Superior temporal gyrus (tissue), 1 donor: ENCODE measurements around the gene NRAP.

Source experiments
- DNase-seq: peaks from one replicate; pipeline ENCODE4 v3.0.0-alpha.2; 2016; ENCODE audit errors: extremely low spot score

Gene NRAP

GRCh38 chr10:113605268-113605978, 58.4 kb downstream of the NRAP start:
- no peak for DNase-seq

- DNase-seq = no peak
Measured at GRCh38 chr10:113604572-113604971, 59.3 kb downstream of the NRAP start.

- no peak for DNase-seq
Measured at GRCh38 chr10:113603057-113603777, 60.6 kb downstream of the NRAP start.

GRCh38 chr10:113600569-113600968, 63.3 kb downstream of the NRAP start:
- no peak for DNase-seq

- no peak for DNase-seq
Measured at GRCh38 chr10:113594652-113595051, 69.2 kb downstream of the NRAP start.

- no peak for DNase-seq
Measured at GRCh38 chr10:113592380-113592779, 71.5 kb downstream of the NRAP start.

GRCh38 chr10:113590581-113590980, 73.3 kb downstream of the NRAP start:
- no peak for DNase-seq

- DNase-seq = no peak
Measured at GRCh38 chr10:113589201-113589770, 74.6 kb downstream of the NRAP start.

- no peak for DNase-seq
Measured at GRCh38 chr10:113585949-113586348, 77.9 kb downstream of the NRAP start.

- DNase-seq = no peak
Measured at GRCh38 chr10:113583571-113583970, 80.3 kb downstream of the NRAP start.

GRCh38 chr10:113581092-113581491, 82.7 kb downstream of the NRAP start:
- no peak for DNase-seq

- DNase-seq = no peak
Measured at GRCh38 chr10:113578773-113579172, 85.1 kb downstream of the NRAP start.

- no peak for DNase-seq
Measured at GRCh38 chr10:113576852-113577251, 87.0 kb downstream of the NRAP start.

GRCh38 chr10:113573368-113573767, 90.5 kb downstream of the NRAP start:
- no peak for DNase-seq

- DNase-seq = no peak
Measured at GRCh38 chr10:113572520-113573290, 91.1 kb downstream of the NRAP start.

GRCh38 chr10:113569576-113569975, 94.3 kb downstream of the NRAP start:
- DNase-seq = no peak

GRCh38 chr10:113566888-113567287, 97.0 kb downstream of the NRAP start:
- no peak for DNase-seq

GRCh38 chr10:113565364-113565763, 98.5 kb downstream of the NRAP start:
- DNase-seq = no peak

- DNase-seq = peak; percentile 84
Measured at GRCh38 chr10:113563306-113564088, 100.3 kb downstream of the NRAP start.

GRCh38 chr10:113562704-113563103, 101.1 kb downstream of the NRAP start:
- no peak for DNase-seq

- no peak for DNase-seq
Measured at GRCh38 chr10:113562069-113562468, 101.8 kb downstream of the NRAP start.
